GM12891 (cell line): ENCODE measurements around the gene PPFIA1.
"Not testable (repeated sequence)": the region's sequence is repeated elsewhere in the genome, so short reads cannot be mapped to it uniquely, and the experiment has no call there.

Experiments used
- PAX5 ChIP-seq: IDR thresholded peaks from 2 replicates; pipeline ENCODE4 v1.6.1; 2011; ENCODE audit warnings: low read length, moderate library complexity, mild to moderate bottlenecking; ENCODE audit not compliant: insufficient read depth, severe bottlenecking
- POLR2A ChIP-seq: IDR thresholded peaks from 2 replicates; pipeline ENCODE4 v1.6.1; 2011; ENCODE audit warnings: low read depth, low read length, control low read depth
- POLR2AphosphoS5 ChIP-seq: IDR thresholded peaks from 2 replicates; pipeline ENCODE4 v1.6.1; 2011; ENCODE audit warnings: low read depth, low read length, control low read depth
- POU2F2 ChIP-seq: IDR thresholded peaks from 2 replicates; pipeline ENCODE4 v1.6.1; 2011; ENCODE audit warnings: low read depth, mild to moderate bottlenecking, control low read depth, low read length, moderate library complexity
- SPI1 ChIP-seq: IDR thresholded peaks from 2 replicates; pipeline ENCODE4 v1.6.1; 2011; ENCODE audit warnings: low read depth, low read length, control low read depth
- TAF1 ChIP-seq: IDR thresholded peaks from 2 replicates; pipeline ENCODE4 v1.6.1; 2011; ENCODE audit warnings: low read depth, low read length, control low read depth

DNA sequence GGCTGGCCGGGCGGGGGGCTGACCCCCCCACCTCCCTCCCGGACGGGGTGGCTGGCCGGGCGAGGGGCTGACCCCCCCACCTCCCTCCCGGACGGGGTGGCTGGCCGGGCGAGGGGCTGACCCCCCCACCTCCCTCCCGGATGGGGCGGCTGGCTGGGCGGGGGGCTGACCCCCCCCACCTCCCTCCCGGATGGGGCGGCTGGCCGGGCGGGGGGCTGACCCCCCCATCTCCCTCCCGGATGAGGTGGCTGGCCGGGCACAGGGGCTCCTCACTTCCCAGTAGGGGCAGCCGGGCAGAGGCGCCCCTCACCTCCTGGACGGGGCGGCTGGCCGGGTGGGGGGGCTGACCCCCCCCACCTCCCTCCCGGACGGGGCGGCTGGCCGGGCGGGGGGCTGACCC is 24.7 kb downstream of the PPFIA1 start:
- TF ChIP-seq TAF1, POLR2A, POLR2AphosphoS5, SPI1, PAX5, POU2F2: not testable (repeated sequence)
